Fibroblast of skin of back (primary cell): ENCODE measurements around the gene MBL2.

Experiments
- DNase-seq: peaks from one replicate; pipeline ENCODE4 v3.0.0-alpha.2; 2013

MBL2 gene

DNA sequence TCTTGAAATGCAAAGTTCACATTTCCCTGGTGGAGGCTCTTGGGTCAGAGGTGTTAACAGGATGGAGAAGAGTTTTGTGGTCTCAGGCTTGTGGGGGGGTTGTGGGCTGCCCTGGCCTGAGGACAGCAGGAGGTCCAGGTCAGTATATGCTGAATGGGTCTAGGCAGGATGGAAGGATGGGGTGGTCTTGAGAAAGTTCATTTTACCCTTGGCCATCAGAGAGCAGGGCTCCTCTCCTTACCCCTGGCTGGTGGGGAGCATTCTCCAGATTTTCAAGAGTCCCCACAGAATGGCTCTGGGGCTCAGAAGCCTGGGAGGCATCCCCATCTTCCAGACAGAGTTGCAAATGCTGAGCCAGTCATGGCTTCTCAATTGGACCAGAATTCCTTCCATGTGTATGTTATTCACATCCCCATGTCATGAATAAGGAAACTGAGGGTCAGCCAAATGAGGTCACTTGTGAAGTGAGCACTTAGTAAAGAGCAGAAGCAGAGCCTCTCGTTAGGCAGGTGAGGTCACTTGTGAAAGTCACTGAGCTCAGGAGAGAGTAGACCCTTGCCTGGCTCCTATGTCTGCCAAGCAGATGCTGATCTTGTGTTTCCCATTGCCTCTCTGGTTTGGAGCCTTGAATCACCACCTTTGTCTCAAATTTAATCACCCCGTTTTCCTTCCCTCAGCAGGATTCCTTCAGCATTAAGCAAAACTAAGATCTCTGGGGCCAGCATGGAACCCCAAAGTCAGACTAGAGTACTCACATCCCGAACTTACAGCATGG lies 33.0 kb downstream of the MBL2 start:
- DNase-seq: no peak

DNA sequence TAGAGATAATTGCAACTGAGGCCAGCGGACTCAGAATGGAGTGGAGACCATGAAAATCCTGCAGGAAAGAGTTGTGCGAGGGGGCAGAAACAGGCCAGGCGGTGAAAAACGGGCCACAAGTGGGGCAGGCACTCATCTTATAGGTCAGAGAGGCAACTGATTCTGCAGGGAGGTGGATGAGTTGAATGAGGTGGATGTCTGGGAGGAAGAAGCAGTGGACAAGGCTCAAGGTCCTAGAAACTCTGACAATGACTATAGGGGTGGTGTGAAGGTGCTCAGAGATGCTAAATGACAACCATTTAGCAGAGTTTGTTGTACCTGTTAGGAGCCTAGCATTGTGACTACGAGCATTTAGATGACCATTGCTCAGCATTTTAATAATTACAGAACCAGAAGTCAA lies 33.6 kb downstream of the MBL2 start:
- DNase-seq: no peak

DNA sequence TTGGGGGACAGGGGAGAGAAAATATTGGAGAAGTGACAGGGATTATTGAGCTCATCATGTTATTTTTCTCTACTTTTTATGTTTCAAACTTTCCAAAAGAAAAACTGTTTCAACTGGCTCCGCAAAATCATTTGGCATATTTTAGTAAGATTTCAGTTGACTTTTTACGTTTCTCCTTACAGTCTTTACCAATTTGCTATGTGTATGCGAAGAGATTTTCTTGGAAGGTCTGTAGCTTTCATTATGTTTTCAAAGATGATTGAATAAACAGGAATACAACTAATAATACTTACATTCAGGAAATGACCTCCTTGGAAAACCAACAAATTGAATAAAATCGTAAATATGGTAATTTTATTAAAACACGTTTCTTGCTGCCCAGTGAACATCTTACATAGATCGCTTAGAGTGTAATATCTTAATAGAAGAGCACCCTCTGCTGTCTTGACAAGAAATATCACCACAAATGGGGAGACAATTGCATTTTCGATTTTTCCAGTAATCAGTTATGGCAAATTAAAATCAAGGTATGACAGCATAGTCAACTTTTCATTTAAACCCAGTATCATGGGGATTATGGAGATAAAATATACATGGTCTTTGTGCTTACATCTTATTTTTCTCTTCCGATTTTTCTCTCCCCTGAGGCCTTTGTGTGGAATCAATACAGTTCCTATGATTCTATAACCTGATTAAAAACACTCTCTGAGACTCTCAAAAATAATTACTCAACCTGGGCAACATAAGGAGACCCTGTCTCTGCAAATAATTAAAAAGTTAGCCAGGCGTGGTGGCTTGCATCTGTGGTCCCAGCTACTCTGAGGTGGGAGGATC lies 43.1 kb downstream of the MBL2 start:
- peak; percentile 29 for DNase-seq

DNA sequence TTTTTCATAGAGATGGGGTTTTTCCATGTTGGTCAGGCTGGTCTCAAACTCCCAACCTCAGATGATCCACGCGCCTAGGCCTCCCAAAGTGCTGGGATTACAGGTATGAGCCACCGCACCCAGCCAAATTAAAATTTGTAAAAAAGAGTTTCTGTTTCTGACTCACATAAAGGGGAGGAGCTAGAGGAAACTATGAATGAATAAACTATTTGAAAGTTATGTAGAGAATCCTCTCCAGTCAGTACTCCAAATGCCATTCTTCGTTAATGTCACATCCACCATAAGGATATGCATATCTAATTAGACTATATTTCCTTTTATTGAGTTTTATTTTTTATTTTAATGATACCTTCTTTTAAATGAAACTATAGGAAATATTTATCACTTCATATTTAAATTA lies 52.6 kb downstream of the MBL2 start:
- DNase-seq: peak; percentile 33
